Subcutaneous abdominal adipose tissue (tissue), 5 donors: ENCODE measurements around the gene HDHD5.
A peak's percentile ranks its signal among the peaks of the same experiment; 100 is the strongest.

ENCODE experiments used
- H3K27ac ChIP-seq: one replicate; pipeline ENCODE4 v1.7.0; 2013; ENCODE audit warnings: low read depth, mild to moderate bottlenecking, inconsistent platforms, low read length, moderate library complexity
- H3K27me3 ChIP-seq, 5 donors: one replicate each; pipeline ENCODE4 v1.7.0; 2013; ENCODE audit warnings: low read length in 5 of 5, inconsistent platforms in 1 of 5; ENCODE audit not compliant: control insufficient read depth in 5 of 5, insufficient read depth in 4 of 5
- H3K36me3 ChIP-seq, 5 donors: one replicate each; pipeline ENCODE4 v1.7.0; 2013; ENCODE audit warnings: low read length in 5 of 5; ENCODE audit not compliant: control insufficient read depth in 5 of 5, insufficient read depth in 5 of 5
- H3K4me1 ChIP-seq, 5 donors: one replicate each; pipeline ENCODE4 v1.7.0; 2013; ENCODE audit warnings: low read length in 5 of 5, mild to moderate bottlenecking in 3 of 5, moderate library complexity in 1 of 5; ENCODE audit not compliant: control insufficient read depth in 5 of 5, insufficient read depth in 5 of 5
- H3K4me3 ChIP-seq, 5 donors: one replicate each; pipeline ENCODE4 v1.7.0; 2013; ENCODE audit warnings: low read length in 5 of 5, low read depth in 1 of 5
- H3K9ac ChIP-seq, 5 donors: one replicate each; pipeline ENCODE4 v1.7.0; 2013; ENCODE audit warnings: low read length in 5 of 5, mild to moderate bottlenecking in 4 of 5, moderate library complexity in 3 of 5
- H3K9me3 ChIP-seq, 5 donors: one replicate each; pipeline ENCODE4 v1.7.0; 2013; ENCODE audit warnings: low read length in 5 of 5; ENCODE audit not compliant: control insufficient read depth in 5 of 5
- donor health status: healthy.
- donor health status: healthy.
- donor health status: healthy.
- donor health status: healthy.
- donor health status: healthy.

The HDHD5 gene

GRCh38 chr22:17121233-17122195, 37.6 kb downstream of the HDHD5 start, which contains the start of gene TMEM121B:
TSS of gene TMEM121B (minus strand) at chr22:17121360. CDS start at chr22:17121127, 233 bp downstream.
- H3K36me3 ChIP-seq = no peaks in the 10 kb centered on the region
- peaks cover 0 to 48% (median 36%) of the 10 kb centered on the region in 5 donors for H3K4me1 ChIP-seq
- H3K9ac ChIP-seq = peak within 1 kb of the TSS in 1 of 5 donors; percentile 14
- H3K27ac ChIP-seq = no peak within 1 kb of the TSS
- peak within 1 kb of the TSS in 4 of 5 donors; percentile 48 to 69 (median 56) for H3K4me3 ChIP-seq
- peaks cover 7 to 22% (median 15%) of the 10 kb centered on the region in 5 donors for H3K27me3 ChIP-seq
- H3K9me3 ChIP-seq = no peaks in the 10 kb centered on the region

- no peak overlapping the region for H3K9ac ChIP-seq
- H3K9me3 ChIP-seq = no peaks in the 10 kb centered on the region
- H3K27me3 ChIP-seq = peaks cover 7 to 23% (median 15%) of the 10 kb centered on the region in 5 donors
- H3K27ac ChIP-seq = no peak overlapping the region
- H3K4me1 ChIP-seq = peaks cover 0 to 51% (median 38%) of the 10 kb centered on the region in 5 donors
- H3K36me3 ChIP-seq = no peaks in the 10 kb centered on the region
- H3K4me3 ChIP-seq = peak overlapping the region in 3 of 5 donors; percentile 48 to 69 (median 62)
These were observed 38.3 kb downstream of the HDHD5 start for GRCh38 chr22:17120711-17121232.

- Histone ChIP-seq H3K9me3 (no peaks in the 10 kb centered on the region), H3K4me1 (peaks cover 0 to 51% (median 38%) of the 10 kb centered on the region in 5 donors), H3K4me3 (peak overlapping the region in 1 of 5 donors; percentile 69), H3K27me3 (peaks cover 7 to 23% (median 15%) of the 10 kb centered on the region in 5 donors), H3K9ac (no peak overlapping the region), H3K36me3 (no peaks in the 10 kb centered on the region), H3K27ac (no peak overlapping the region)
These were observed 38.8 kb downstream of the HDHD5 start for GRCh38 chr22:17120281-17120680.

GRCh38 chr22:17119481-17120202, 39.4 kb downstream of the HDHD5 start:
- Histone ChIP-seq H3K27me3 (peaks cover 7 to 23% (median 15%) of the 10 kb centered on the region in 5 donors), H3K36me3 (no peaks in the 10 kb centered on the region), H3K9ac (no peak overlapping the region), H3K4me1 (peaks cover 0 to 54% (median 38%) of the 10 kb centered on the region in 5 donors), H3K27ac (no peak overlapping the region), H3K9me3 (no peaks in the 10 kb centered on the region), H3K4me3 (peak overlapping the region in 1 of 5 donors; percentile 18)

- Histone ChIP-seq H3K27ac (no peak overlapping the region), H3K36me3 (no peaks in the 10 kb centered on the region), H3K9ac (no peak overlapping the region), H3K4me1 (peaks cover 0 to 54% (median 38%) of the 10 kb centered on the region in 5 donors), H3K27me3 (peaks cover 7 to 21% (median 13%) of the 10 kb centered on the region in 5 donors), H3K9me3 (no peaks in the 10 kb centered on the region), H3K4me3 (no peak overlapping the region)
These were observed 40.7 kb downstream of the HDHD5 start for GRCh38 chr22:17118342-17118741.

- H3K36me3 ChIP-seq = no peaks in the 10 kb centered on the region
- no peak overlapping the region for H3K27ac ChIP-seq
- no peaks in the 10 kb centered on the region for H3K9me3 ChIP-seq
- H3K4me1 ChIP-seq = peaks cover 0 to 54% (median 38%) of the 10 kb centered on the region in 5 donors
- peaks cover 7 to 19% (median 12%) of the 10 kb centered on the region in 5 donors for H3K27me3 ChIP-seq
- no peak overlapping the region for H3K4me3 ChIP-seq
- no peak overlapping the region for H3K9ac ChIP-seq
These were observed 41.2 kb downstream of the HDHD5 start for GRCh38 chr22:17117890-17118289.

GRCh38 chr22:17117400-17117799, 41.7 kb downstream of the HDHD5 start:
- no peak overlapping the region for H3K4me3 ChIP-seq
- H3K27me3 ChIP-seq = peaks cover 7 to 18% (median 11%) of the 10 kb centered on the region in 5 donors
- H3K9ac ChIP-seq = no peak overlapping the region
- no peak overlapping the region for H3K27ac ChIP-seq
- peaks cover 0 to 54% (median 38%) of the 10 kb centered on the region in 5 donors for H3K4me1 ChIP-seq
- H3K36me3 ChIP-seq = no peaks in the 10 kb centered on the region
- no peaks in the 10 kb centered on the region for H3K9me3 ChIP-seq

GRCh38 chr22:17116572-17117330, 42.3 kb downstream of the HDHD5 start:
- H3K27me3 ChIP-seq = peaks cover 2 to 11% (median 4%) of the 10 kb centered on the region in 5 donors
- H3K4me1 ChIP-seq = peaks cover 0 to 52% (median 35%) of the 10 kb centered on the region in 5 donors
- no peaks in the 10 kb centered on the region for H3K36me3 ChIP-seq
- H3K27ac ChIP-seq = no peak overlapping the region
- H3K4me3 ChIP-seq = no peak overlapping the region
- no peaks in the 10 kb centered on the region for H3K9me3 ChIP-seq
- no peak overlapping the region for H3K9ac ChIP-seq

GRCh38 chr22:17115945-17116565, 43.0 kb downstream of the HDHD5 start:
- H3K27me3 ChIP-seq = peaks cover 0 to 7% (median 0%) of the 10 kb centered on the region in 5 donors
- H3K4me3 ChIP-seq = no peak overlapping the region
- H3K27ac ChIP-seq = no peak overlapping the region
- no peak overlapping the region for H3K9ac ChIP-seq
- peaks cover 0 to 6% (median 0%) of the 10 kb centered on the region in 5 donors for H3K36me3 ChIP-seq
- peaks cover 0 to 47% (median 29%) of the 10 kb centered on the region in 5 donors for H3K4me1 ChIP-seq
- H3K9me3 ChIP-seq = no peaks in the 10 kb centered on the region
